HG03097 (cell line): ENCODE data around the gene NDUFS2.

Experiments
- ATAC-seq: cut with Tn5 transposase; IDR thresholded peaks from one replicate; pipeline ENCODE4 v1.9.1; 2021; ENCODE audit not compliant: unreplicated experiment, low FRiP score

The NDUFS2 gene

DNA sequence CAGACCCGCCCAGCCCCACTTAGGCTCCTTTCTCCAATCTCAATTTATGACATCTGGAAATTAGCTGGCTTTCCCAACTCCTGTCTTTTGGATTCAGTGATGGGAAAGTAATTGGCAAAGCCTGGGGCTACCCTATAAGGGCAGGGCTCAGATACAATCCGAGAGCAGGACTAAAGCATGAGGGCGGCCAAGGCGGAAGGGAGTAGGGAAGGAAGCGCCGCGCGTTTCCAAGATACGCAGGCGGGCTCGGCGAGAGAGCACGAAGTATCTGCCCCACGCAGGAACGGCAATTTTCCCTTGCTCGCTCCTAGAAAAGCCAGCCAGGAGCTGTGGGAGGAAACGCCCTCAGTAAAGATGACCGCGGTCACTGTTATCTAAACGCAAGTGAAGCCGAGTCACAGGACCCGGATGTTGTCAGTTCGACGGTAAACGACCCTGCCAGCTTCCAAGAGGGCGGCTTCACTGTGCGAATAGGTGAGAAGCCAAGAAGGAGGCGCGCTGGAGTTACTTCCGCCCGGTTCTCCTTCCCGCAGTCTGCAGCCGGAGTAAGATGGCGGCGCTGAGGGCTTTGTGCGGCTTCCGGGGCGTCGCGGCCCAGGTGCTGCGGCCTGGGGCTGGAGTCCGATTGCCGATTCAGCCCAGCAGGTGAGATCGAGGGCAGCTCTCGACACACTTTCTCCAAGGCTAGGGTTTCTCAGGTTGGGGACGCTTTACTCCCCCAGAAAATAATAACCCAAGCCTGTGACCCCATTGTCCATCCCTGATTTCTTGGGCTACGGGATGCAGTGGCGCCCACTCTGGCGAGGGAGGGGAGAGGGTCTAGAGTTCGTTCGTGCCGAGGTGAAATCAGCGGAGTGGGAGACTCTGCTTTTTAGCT is at the start of gene NDUFS2:
Gene NDUFS2 (plus strand): TSS at position 532 of the 877 bp plus-strand sequence. CDS start 19 bp downstream, at position 551.
- peak; percentile 85 for ATAC-seq

DNA sequence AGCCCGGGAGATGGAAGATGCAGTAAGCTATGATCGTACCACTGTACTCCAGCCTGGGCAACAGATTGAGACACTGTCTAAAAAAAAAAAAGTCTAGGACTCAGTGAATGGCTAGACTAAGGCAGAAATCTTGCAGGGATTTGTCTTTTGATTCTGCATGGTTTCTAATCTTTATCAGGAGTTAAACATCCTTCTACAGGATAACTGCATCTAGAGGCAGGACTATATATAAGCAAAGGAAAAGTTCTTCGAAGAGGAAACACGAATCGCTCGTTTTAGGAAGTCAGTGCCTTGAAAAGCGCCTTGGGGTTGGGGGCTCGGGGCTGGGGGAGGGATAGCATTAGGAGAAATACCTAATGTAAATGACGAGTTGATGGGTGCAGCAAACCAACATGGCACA is 49.0 kb upstream of the NDUFS2 start:
- ATAC-seq, result no peak

DNA sequence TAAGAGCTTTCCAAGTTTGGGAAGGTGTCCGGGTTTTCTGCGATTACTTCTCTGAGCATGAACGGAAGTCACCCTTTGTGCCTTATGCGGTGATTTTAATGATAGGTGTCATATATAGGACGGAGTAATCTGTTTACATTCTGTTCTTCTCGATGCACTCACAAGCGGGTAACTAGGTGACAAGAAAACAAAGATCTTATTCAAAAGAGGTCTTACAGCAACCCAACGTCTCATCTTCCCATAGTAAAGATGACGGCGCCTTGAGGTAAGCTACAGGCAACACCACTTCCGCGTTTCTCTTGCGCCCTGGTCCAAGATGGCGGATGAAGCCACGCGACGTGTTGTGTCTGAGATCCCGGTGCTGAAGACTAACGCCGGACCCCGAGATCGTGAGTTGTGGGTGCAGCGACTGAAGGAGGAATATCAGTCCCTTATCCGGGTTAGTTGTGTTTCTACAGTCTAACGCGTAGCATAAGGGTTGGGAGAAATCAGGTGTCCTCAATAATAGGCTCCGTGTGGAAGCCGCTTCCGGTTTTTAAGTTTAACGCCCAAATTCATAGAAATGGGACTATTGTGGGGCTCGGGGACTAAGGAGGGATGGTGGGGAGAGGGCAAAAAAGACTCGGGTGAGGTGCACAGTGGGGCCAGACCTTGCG is 48.4 kb upstream of the NDUFS2 start, which contains the start of gene UFC1:
Gene UFC1 (plus strand): TSS at position 297 of the 656 bp plus-strand sequence. CDS start 20 bp downstream, at position 317.
- ATAC-seq, result peak; percentile 80

GRCh38 chr1:161157867-161158266 is 44.3 kb upstream of the NDUFS2 start:
- no peak for ATAC-seq

GRCh38 chr1:161158316-161159010 is 43.7 kb upstream of the NDUFS2 start:
- ATAC-seq, result no peak

DNA sequence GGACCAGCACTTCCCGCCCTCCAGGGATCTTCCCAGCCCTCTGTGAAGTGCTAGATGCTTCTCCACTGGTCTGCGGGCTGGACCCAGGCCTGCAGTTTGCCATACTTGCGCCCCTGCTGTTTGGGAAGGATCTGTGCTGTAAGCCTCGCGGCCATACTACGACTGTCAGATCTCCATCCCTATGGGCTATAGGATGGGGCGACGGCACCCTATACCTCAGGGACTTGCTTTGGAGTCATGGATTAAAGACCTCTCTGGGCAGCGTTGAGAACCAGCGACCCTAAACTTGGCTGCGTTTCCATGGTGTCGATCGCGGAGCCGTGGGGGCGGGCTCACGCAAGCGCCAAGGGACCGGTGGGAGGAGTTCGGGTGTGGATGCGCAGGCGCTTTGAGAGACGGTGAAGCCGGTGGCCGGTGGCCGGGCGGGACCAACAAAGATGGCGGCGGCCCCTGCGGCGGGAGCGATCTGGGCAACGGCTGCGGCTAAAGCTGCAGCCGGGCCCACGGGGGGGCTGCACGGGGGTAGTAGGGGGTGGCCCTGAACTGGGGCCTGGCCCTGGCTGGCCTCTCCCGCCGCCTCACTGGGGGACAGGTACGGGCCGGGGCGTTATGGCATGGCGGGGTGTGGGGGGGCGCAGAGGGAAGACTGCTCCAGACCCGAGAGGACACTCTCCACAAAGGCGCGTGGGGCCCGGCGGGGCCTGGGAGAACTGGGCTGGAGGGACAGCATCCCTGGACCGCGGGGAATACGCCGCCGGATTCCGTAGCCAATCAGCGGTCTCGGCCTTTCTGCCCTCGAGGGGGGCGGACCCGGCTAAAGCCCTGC is 42.9 kb upstream of the NDUFS2 start, which contains the start of gene USP21:
Gene USP21 (plus strand): TSS at position 414 of the 826 bp plus-strand sequence. CDS start 1,141 bp downstream, outside the sequence.
- ATAC-seq, result peak; percentile 67

GRCh38 chr1:161159913-161160243 is 42.3 kb upstream of the NDUFS2 start:
- no peak for ATAC-seq

DNA sequence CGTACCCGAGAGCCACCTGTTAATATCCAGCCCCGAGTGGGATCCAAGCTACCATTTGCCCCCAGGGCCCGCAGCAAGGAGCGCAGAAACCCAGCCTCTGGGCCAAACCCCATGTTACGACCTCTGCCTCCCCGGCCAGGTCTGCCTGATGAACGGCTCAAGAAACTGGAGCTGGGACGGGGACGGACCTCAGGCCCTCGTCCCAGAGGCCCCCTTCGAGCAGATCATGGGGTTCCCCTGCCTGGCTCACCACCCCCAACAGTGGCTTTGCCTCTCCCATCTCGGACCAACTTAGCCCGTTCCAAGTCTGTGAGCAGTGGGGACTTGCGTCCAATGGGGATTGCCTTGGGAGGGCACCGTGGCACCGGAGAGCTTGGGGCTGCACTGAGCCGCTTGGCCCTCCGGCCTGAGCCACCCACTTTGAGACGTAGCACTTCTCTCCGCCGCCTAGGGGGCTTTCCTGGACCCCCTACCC is 41.5 kb upstream of the NDUFS2 start:
- no peak for ATAC-seq

- ATAC-seq, result no peak
These were observed 40.5 kb upstream of the NDUFS2 start for GRCh38 chr1:161161652-161162051.

GRCh38 chr1:161162052-161162451 is 40.1 kb upstream of the NDUFS2 start:
- ATAC-seq, result no peak

- no peak for ATAC-seq
These were observed 39.4 kb upstream of the NDUFS2 start for GRCh38 chr1:161162806-161163205.

GRCh38 chr1:161163793-161164192 is 38.4 kb upstream of the NDUFS2 start:
- no peak for ATAC-seq

- no peak for ATAC-seq
These were observed 37.1 kb upstream of the NDUFS2 start for GRCh38 chr1:161164901-161165610.

- ATAC-seq, result peak; percentile 85
These were observed 36.2 kb upstream of the NDUFS2 start, which contains the start of gene PPOX for GRCh38 chr1:161165742-161166668. Gene PPOX (plus strand): TSS chr1:161166426. CDS start chr1:161166848, 422 bp downstream.

GRCh38 chr1:161166669-161167548 is 35.3 kb upstream of the NDUFS2 start:
- ATAC-seq, result no peak

GRCh38 chr1:161168906-161169305 is 33.3 kb upstream of the NDUFS2 start:
- no peak for ATAC-seq

- ATAC-seq, result no peak
These were observed 31.0 kb upstream of the NDUFS2 start for GRCh38 chr1:161171191-161171590.
